AG04450 (cell line): Measurements from ENCODE around the gene MGAT4C. TPM values are rescaled to one million over a fixed set of nuclear protein-coding genes. Genes with fewer than 3 reads are reported as not detected.

Experiments
- CTCF ChIA-PET: fragments of 300-600, 350-600 bp; formaldehyde crosslinking; extraction: SDS; loops from one replicate; lab custom pipeline; 2022; ENCODE audit warnings: antibody characterized with exemption, inconsistent platforms; lab: Charles Lee
- POLR2A ChIA-PET: fragments of 350-600 bp; formaldehyde crosslinking; extraction: SDS; loops from one replicate; lab custom pipeline; 2021; ENCODE audit warnings: antibody characterized with exemption, inconsistent platforms; lab: Yijun Ruan, JAX
- DNase-seq: peaks from one replicate; pipeline ENCODE4 v3.0.0-alpha.2; 2011; ENCODE audit warnings: low read depth, low spot score
- H3K27ac ChIP-seq: one replicate; pipeline ENCODE4 v1.5.1; 2012; ENCODE audit warnings: low read depth, low read length, control low read depth
- H3K27me3 ChIP-seq: one replicate; pipeline ENCODE4 v1.6.0; 2012; ENCODE audit warnings: low read length; ENCODE audit not compliant: control insufficient read depth, insufficient read depth
- H3K4me3 ChIP-seq: 2 replicates; pipeline ENCODE4 v1.5.1; 2011; ENCODE audit warnings: mild to moderate bottlenecking, low read depth, low read length, control low read depth
- H3K9me3 ChIP-seq: 2 replicates; pipeline ENCODE4 v1.5.1; 2012; ENCODE audit warnings: low read length; ENCODE audit not compliant: control insufficient read depth, insufficient read depth
- CTCF ChIP-seq: IDR thresholded peaks from 2 replicates; pipeline ENCODE4 v1.5.1; 2011; ENCODE audit warnings: low read depth, low read length, control low read depth, inconsistent platforms
- polyA plus RNA-seq: library from polyadenylated mRNA; depleted of rRNA; stranded (reverse); fragments of >200 nt; gene quantifications from 2 replicates; pipeline ENCODE4 v1.2.3, GENCODE V29; 2011

The MGAT4C gene
- polyA plus RNA-seq, 1 experiment = not detected

GRCh38 chr12:86057092-86057845 lies 198.9 kb downstream of the MGAT4C start:
- no peak overlapping the region for H3K4me3 ChIP-seq
- ChIA-PET CTCF (no interaction called here), POLR2A (no interaction called here)
- no peaks in the 10 kb centered on the region for H3K9me3 ChIP-seq
- no peak for TF ChIP-seq CTCF
- DNase-seq = no peak
- no peak overlapping the region for H3K27ac ChIP-seq
- no peaks in the 10 kb centered on the region for H3K27me3 ChIP-seq

GRCh38 chr12:86052921-86053320 lies 203.3 kb downstream of the MGAT4C start:
- Histone ChIP-seq H3K27ac (no peak overlapping the region), H3K9me3 (no peaks in the 10 kb centered on the region), H3K27me3 (no peaks in the 10 kb centered on the region), H3K4me3 (no peak overlapping the region)
- no peak for DNase-seq
- ChIA-PET POLR2A (no interaction called here), CTCF (no interaction called here)
- TF ChIP-seq CTCF = no peak

DNA sequence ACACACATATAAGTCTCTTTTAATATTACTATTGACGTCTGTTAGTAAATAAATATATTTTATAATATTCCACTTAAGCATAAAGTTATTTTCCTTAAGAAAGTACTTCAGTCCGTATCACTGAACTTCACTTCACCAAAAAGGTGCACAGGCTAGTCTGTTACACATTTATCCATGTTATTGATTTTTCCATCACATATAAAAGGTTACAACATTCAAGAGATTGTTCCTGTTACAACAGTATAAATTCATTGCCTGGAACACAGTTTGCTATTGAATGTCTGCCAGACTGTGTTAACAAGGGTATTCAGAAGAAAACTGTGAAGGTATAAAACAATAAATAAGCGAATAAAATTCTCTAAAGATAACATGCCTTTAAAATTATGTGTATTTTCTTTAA lies 206.2 kb downstream of the MGAT4C start:
- ChIA-PET POLR2A (no interaction called here), CTCF (no interaction called here)
- DNase-seq = no peak
- no peak overlapping the region for H3K4me3 ChIP-seq
- no peaks in the 10 kb centered on the region for H3K9me3 ChIP-seq
- TF ChIP-seq CTCF = no peak
- no peak overlapping the region for H3K27ac ChIP-seq
- H3K27me3 ChIP-seq = no peaks in the 10 kb centered on the region

GRCh38 chr12:86044396-86044795 lies 211.8 kb downstream of the MGAT4C start:
- no peak overlapping the region for H3K27ac ChIP-seq
- no peak for DNase-seq
- CTCF ChIA-PET = no interaction called here
- no peaks in the 10 kb centered on the region for H3K27me3 ChIP-seq
- no peak for TF ChIP-seq CTCF
- POLR2A ChIA-PET = no interaction called here
- no peak overlapping the region for H3K4me3 ChIP-seq
- H3K9me3 ChIP-seq = peaks cover 7% of the 10 kb centered on the region

DNA sequence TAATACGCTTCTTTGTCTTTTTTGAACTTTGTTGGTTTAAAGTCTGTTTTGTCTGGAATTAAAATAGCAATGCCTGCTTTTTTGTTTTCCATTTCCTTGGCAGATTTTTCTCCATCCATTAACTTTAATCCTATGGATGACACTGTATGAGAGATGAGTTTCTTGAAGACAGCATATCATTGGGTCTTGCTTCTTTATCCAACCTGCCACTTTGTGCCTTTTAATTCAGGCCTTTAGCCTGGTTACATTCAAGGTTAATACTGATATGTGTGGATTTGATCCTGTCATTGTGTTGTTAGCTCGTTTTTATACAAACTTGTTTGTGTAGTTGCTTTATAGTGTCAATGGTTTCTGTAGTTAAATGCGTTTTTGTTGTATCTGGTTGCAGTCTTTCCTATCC lies 214.1 kb downstream of the MGAT4C start:
- no peak for TF ChIP-seq CTCF
- H3K9me3 ChIP-seq = peaks cover 7% of the 10 kb centered on the region
- H3K4me3 ChIP-seq = no peak overlapping the region
- H3K27ac ChIP-seq = no peak overlapping the region
- ChIA-PET CTCF (no interaction called here), POLR2A (no interaction called here)
- DNase-seq = no peak
- no peaks in the 10 kb centered on the region for H3K27me3 ChIP-seq
